Hepatocyte (in vitro differentiated cells): ENCODE data around the gene CCDC138.

Experiments used
- EZH2 ChIP-seq: fragments of 200-600 bp; sonication (generic); IDR thresholded peaks from 2 replicates; pipeline ENCODE4 v1.6.1; 2016; ENCODE audit warnings: antibody characterized with exemption, mild to moderate bottlenecking, borderline replicate concordance
- EZH2phosphoT487 ChIP-seq: fragments of 200-600 bp; sonication (generic); IDR thresholded peaks from one replicate; pipeline ENCODE4 v1.6.1; 2018; ENCODE audit warnings: antibody characterized with exemption, mild to moderate bottlenecking, low read depth, moderate library complexity; ENCODE audit not compliant: unreplicated experiment, severe bottlenecking
- TF ChIP-seq, protein P1 (sequence below): fragments of 200-600 bp; sonication (generic); IDR thresholded peaks from 2 replicates; pipeline ENCODE4 v1.5.1; 2016; ENCODE audit warnings: antibody characterized with exemption, mild to moderate bottlenecking; ENCODE audit not compliant: poor library complexity

DNA sequence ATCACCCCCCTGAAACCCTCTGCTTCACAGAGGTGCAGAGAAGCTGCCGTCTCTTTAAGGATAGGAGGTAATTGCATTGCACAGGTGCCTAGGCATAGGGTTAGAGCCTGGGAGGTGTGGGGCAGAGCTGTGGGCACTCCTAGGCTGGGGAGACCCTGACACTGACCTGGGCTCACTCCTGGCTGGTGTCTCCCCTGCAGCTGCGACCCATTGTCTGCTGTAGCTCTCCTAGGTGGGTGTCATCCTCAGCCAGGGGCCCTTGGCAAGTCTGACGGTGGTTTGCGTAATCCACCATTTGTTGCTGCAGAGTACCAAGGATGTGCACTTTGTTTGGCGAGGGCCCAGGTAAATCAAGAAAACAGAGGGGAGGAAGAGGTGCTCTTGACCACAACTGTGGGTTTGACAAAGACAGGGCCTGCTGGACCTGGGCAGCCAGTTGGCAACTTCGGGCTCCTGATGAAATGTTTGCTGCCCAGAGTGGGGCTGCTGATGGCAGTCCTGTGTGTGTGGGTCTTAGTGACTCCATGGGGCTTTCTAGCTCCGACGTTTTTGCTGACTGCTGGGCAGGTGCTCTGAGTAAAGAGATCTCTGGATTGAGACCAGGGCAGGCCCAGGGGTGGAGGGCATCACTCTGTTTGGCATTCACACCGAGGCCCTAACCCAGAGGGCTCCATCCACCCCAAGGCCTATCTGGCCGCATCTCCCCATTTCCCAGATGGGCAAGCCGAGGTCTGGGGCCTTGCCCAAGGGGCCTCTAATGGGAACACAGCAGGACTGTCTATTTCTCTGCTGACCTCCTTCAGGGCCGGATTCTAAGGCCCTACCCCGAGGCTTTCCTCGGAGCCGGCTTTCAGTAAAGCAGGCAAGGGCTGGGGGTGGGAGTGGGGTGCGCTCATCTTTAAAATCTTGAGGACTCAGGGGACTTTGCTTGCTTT is 134.8 kb downstream of the CCDC138 start:
- TF ChIP-seq, protein P1, sequence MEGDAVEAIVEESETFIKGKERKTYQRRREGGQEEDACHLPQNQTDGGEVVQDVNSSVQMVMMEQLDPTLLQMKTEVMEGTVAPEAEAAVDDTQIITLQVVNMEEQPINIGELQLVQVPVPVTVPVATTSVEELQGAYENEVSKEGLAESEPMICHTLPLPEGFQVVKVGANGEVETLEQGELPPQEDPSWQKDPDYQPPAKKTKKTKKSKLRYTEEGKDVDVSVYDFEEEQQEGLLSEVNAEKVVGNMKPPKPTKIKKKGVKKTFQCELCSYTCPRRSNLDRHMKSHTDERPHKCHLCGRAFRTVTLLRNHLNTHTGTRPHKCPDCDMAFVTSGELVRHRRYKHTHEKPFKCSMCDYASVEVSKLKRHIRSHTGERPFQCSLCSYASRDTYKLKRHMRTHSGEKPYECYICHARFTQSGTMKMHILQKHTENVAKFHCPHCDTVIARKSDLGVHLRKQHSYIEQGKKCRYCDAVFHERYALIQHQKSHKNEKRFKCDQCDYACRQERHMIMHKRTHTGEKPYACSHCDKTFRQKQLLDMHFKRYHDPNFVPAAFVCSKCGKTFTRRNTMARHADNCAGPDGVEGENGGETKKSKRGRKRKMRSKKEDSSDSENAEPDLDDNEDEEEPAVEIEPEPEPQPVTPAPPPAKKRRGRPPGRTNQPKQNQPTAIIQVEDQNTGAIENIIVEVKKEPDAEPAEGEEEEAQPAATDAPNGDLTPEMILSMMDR: no peak
- TF ChIP-seq EZH2 (no peak), EZH2phosphoT487 (no peak)
